A549 (cell line): Measurements from ENCODE around the gene RAB4B. TPM values are rescaled to one million over a fixed set of nuclear protein-coding genes. Genes with fewer than 3 reads are reported as not detected.
A peak's percentile ranks its signal among the peaks of the same experiment; 100 is the strongest.

Source experiments
- ATAC-seq, 2 experiments: fragments of 200-7000 bp in 1 of 2; fragments of >200 bp in 1 of 2; cut with Nextera tagmentation in 1 of 2; cut with Tn5 transposase in 1 of 2; 3 replicates each; pipeline versions ENCODE4 v1.8.0 to v1.9.1; 2018 to 2020; ENCODE audit warnings: mild to moderate bottlenecking in 1 of 2, moderate library complexity in 1 of 2
- CTCF ChIA-PET: fragments of 300-600 bp; sonication (Branson Sonifier 250); formaldehyde crosslinking; extraction: SDS; loops from one replicate; lab custom pipeline; 2021; ENCODE audit warnings: antibody characterized with exemption, inconsistent platforms; lab: Yijun Ruan, JAX
- POLR2A ChIA-PET: fragments of 350-600 bp; formaldehyde crosslinking; extraction: SDS; loops from one replicate; lab custom pipeline; 2021; ENCODE audit warnings: antibody characterized with exemption, inconsistent platforms; lab: Yijun Ruan, JAX
- DNase-seq, 2 experiments: peaks; one replicate each; pipeline versions ENCODE4 v3.0.0 to v3.0.0-alpha.2; 2011 to 2016; ENCODE audit warnings: low read depth in 1 of 2, low spot score in 1 of 2
- FAIRE-seq: peaks from 2 replicates; lab custom pipeline; 2011; peaks lifted over from hg19 to GRCh38; lab: Jason Lieb, UNC
- H3K27ac ChIP-seq, 2 experiments: fragments of >200 bp; sonication (Bioruptor Twin); formaldehyde crosslinking; 3 replicates each; pipeline ENCODE4 v1.5.1; 2016 to 2017
- H3K4me1 ChIP-seq: fragments of >200 bp; sonication (Bioruptor Twin); formaldehyde crosslinking; 3 replicates; pipeline ENCODE4 v1.6.1; 2016
- H3K4me2 ChIP-seq: fragments of >200 bp; sonication (Bioruptor Twin); formaldehyde crosslinking; 3 replicates; pipeline ENCODE4 v1.6.1; 2016
- H3K4me3 ChIP-seq: fragments of >200 bp; sonication (Bioruptor Twin); formaldehyde crosslinking; 3 replicates; pipeline ENCODE4 v1.5.1; 2016
- H3K9me3 ChIP-seq: fragments of >200 bp; sonication (Bioruptor Twin); formaldehyde crosslinking; 3 replicates; pipeline ENCODE4 v1.6.1; 2016
- CHD4 ChIP-seq: fragments of 200-600 bp; sonication (generic); IDR thresholded peaks from 2 replicates; pipeline ENCODE4 v1.6.1; 2016; ENCODE audit warnings: antibody characterized with exemption, mild to moderate bottlenecking, borderline replicate concordance
- FOSB ChIP-seq: fragments of 250-450 bp; sonication (Bioruptor Pico); IDR thresholded peaks from 2 replicates; pipeline ENCODE4 v1.5.0; 2020; ENCODE audit warnings: mild to moderate bottlenecking, moderate library complexity
- GATA3 ChIP-seq: IDR thresholded peaks from 2 replicates; pipeline ENCODE4 v1.6.1; 2012; ENCODE audit warnings: borderline replicate concordance
- HDAC2 ChIP-seq: fragments of 200-600 bp; sonication (generic); IDR thresholded peaks from 2 replicates; pipeline ENCODE4 v1.6.1; 2016
- HOXA7 ChIP-seq: fragments of 250-450 bp; sonication (Bioruptor Pico); IDR thresholded peaks from 2 replicates; pipeline ENCODE4 v1.5.0; 2020; ENCODE audit warnings: mild to moderate bottlenecking, moderate library complexity
- JUN ChIP-seq, 2 experiments: fragments of >200 bp; sonication (Bioruptor Twin); formaldehyde crosslinking; IDR thresholded peaks; 2 replicates in 1 of 2; 3 replicates in 1 of 2; pipeline ENCODE4 v1.6.1; 2016 to 2017
- MAFK ChIP-seq: fragments of 450-650 bp; IDR thresholded peaks from 2 replicates; pipeline ENCODE4 v1.6.1; 2014; ENCODE audit not compliant: partially characterized antibody
- NFE2L2 ChIP-seq: fragments of 150-350 bp; conservative IDR thresholded peaks from 2 replicates; pipeline ENCODE4 v1.6.1; 2014; ENCODE audit warnings: low read length
- POLR2A ChIP-seq: IDR thresholded peaks from 2 replicates; pipeline ENCODE4 v1.6.1; 2012; ENCODE audit warnings: mild to moderate bottlenecking, low read length
- RARB ChIP-seq: fragments of 250-450 bp; sonication (Bioruptor Pico); IDR thresholded peaks from 2 replicates; pipeline ENCODE4 v1.8.0; 2021; ENCODE audit warnings: mild to moderate bottlenecking, moderate library complexity
- ZC3H11A ChIP-seq: fragments of 450-650 bp; IDR thresholded peaks from 2 replicates; pipeline ENCODE4 v1.6.1; 2014; ENCODE audit warnings: antibody characterized with exemption, mild to moderate bottlenecking
- WGBS: methylation state at CpG from one replicate; pipeline ENCODE4 v1.1.6; 2017; ENCODE audit errors: missing lambda C conversion rate; 5-methylcytosine and 5-hydroxymethylcytosine counted together
- polyA plus RNA-seq, 4 experiments: library from polyadenylated mRNA; depleted of rRNA in 3 of 4; stranded (reverse); fragments of >200 nt; fragmentation: RNase III in 1 of 4; extraction: RNeasy Plus Mini Kit Qiagen cat#74134 plus additional on column Dnase treatment in 1 of 4; gene quantifications; 2 replicates in 3 of 4; 3 replicates in 1 of 4; pipeline ENCODE4 v1.2.3, GENCODE V29; 2011 to 2017
- TF ChIP-seq, protein P1 (sequence below): fragments of >200 bp; sonication (Bioruptor Twin); formaldehyde crosslinking; IDR thresholded peaks from 3 replicates; pipeline ENCODE4 v1.5.1; 2016
- TF ChIP-seq, protein P2 (sequence below): fragments of 450-650 bp; IDR thresholded peaks from 2 replicates; pipeline ENCODE4 v1.6.1; 2014; ENCODE audit warnings: antibody characterized with exemption
- TF ChIP-seq, protein P3 (sequence below): IDR thresholded peaks from 2 replicates; pipeline ENCODE4 v1.6.1; 2012; ENCODE audit warnings: low read depth, borderline replicate concordance
- TF ChIP-seq, protein P4 (sequence below): fragments of >200 bp; sonication (Bioruptor Twin); formaldehyde crosslinking; IDR thresholded peaks from 3 replicates; pipeline ENCODE4 v1.6.1; 2016

The RAB4B gene
- polyA plus RNA-seq, 2 of the 4 experiments (the other 2 are of a cell fraction), result 20.7 to 22.9 TPM

DNA sequence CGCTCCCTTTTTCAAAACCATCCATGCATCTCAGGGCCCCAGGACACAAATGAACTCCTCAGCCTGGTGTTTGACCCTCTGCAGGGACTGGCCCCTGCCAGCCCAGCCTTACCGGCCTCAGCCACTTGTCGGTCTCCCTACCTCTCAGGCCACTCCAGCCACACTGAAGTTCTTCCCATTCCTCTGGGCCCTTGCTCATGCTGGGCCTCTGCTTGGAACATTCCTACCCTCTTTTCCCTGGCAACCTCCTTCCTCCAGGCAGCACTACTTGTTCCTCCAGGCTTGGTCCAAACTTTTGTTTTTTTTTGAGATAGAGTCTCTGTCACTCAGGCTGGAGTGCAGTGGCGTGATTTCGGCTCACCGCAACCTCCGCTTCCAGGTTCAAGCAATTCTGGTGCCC lies 13.3 kb downstream of the RAB4B start (continued):
- TF ChIP-seq, protein P1, sequence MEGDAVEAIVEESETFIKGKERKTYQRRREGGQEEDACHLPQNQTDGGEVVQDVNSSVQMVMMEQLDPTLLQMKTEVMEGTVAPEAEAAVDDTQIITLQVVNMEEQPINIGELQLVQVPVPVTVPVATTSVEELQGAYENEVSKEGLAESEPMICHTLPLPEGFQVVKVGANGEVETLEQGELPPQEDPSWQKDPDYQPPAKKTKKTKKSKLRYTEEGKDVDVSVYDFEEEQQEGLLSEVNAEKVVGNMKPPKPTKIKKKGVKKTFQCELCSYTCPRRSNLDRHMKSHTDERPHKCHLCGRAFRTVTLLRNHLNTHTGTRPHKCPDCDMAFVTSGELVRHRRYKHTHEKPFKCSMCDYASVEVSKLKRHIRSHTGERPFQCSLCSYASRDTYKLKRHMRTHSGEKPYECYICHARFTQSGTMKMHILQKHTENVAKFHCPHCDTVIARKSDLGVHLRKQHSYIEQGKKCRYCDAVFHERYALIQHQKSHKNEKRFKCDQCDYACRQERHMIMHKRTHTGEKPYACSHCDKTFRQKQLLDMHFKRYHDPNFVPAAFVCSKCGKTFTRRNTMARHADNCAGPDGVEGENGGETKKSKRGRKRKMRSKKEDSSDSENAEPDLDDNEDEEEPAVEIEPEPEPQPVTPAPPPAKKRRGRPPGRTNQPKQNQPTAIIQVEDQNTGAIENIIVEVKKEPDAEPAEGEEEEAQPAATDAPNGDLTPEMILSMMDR, result no peak
- TF ChIP-seq POLR2A, result no peak

DNA sequence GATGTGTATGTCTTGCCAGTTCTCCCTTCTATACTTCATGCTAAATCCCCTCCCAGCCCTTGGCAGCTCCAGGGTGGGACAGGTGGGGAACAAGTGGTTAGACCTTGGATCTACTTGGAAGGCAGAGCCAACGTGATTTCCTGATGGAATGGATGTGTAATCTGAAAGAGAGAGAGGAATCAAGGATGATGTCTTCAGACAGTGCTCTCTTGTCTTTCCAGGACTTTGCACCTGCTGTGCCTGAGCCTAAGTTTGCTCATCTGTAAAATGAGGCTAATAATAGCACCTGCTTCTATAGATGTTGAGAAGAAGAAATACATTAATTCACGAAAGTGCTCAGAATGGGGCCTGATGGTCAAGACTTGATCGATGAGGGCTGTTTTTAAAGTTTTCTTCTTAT lies 13.9 kb downstream of the RAB4B start:
- Histone ChIP-seq H3K4me2 (no peak overlapping the region), H3K27ac (no peak overlapping the region)
- ATAC-seq, result no peak

DNA sequence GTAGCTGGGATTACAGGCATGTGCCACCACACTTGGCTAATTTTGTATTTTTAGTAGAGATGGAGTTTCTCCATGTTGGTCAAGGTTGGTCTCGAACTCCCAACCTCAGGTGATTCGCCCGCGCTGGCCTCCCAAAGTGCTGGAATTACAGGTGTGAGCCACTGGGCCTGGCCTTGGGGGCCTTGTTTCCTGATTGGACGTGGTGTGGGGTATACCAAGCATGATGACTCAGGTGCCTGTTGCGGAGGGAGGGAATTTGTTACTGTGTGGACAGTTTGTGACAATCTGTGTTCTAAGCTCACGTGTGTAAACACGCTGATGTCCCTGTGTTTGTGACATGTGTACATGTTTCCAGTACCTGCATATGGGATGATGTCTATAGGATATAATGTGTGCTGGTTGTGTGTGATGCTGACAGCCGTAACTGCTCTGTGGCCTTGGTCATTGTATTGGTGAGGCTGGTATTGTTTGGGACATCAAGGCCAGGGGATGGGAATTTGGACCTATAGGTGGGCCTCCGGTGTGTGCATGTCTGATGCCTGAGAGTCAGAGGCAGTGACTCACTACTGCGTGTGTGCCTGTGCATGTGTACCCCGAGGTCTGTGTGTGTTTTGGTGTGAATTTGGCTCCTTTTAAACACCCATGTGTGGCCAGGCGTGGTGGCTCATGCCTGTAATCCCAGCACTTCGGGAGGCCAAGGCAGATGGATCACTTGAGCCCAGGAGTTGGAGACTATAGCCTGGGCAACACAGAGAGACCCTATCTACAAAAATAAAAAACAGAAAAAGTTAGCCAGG lies 19.3 kb downstream of the RAB4B start:
- H3K9me3 ChIP-seq, result no peaks in the 10 kb centered on the region
- peak overlapping the region; percentile 84; the same call in 2 of the 3 replicates for H3K4me3 ChIP-seq
- no peak for FAIRE-seq
- peak overlapping the region; percentile 95 to 96 for H3K27ac ChIP-seq
- WGBS, result 91% methylated on average over 14 of the region's 14 CpGs
- H3K4me1 ChIP-seq, result peaks cover 33% of the 10 kb centered on the region
- ChIA-PET CTCF (interaction anchor here (0.6 to 15.7 kb wide), 31 partner anchors 10 to 421 kb away, joined by 3 to 162 read pairs (median 5); partner anchors contain the start of genes ACTMAP, AXL, COQ8B and RAB4B), POLR2A (interaction anchor here (0.6 to 2.9 kb wide), 11 partner anchors 10 to 467 kb away, joined by 3 to 76 read pairs (median 16); partner anchors contain the start of genes ACTMAP, COQ8B, HNRNPUL1 and ITPKC)
- peak overlapping the region; percentile 59 for H3K4me2 ChIP-seq
- ATAC-seq, result no peak
- TF ChIP-seq, protein P2, sequence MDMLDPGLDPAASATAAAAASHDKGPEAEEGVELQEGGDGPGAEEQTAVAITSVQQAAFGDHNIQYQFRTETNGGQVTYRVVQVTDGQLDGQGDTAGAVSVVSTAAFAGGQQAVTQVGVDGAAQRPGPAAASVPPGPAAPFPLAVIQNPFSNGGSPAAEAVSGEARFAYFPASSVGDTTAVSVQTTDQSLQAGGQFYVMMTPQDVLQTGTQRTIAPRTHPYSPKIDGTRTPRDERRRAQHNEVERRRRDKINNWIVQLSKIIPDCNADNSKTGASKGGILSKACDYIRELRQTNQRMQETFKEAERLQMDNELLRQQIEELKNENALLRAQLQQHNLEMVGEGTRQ, result no peak
- no peak for TF ChIP-seq HDAC2
- DNase-seq, result no peak

More for the DNA sequence above, 13.9 kb downstream of the RAB4B start:
- WGBS, result 65% methylated on average over 3 of the region's 3 CpGs
- ChIA-PET POLR2A (interaction anchor here (1.2 kb wide), 1 partner anchor 14 kb away, joined by 5 read pairs; the partner anchor contains the start of gene RAB4B), CTCF (interaction anchor here (1.5 to 2.0 kb wide), 2 partner anchors 28 to 129 kb away, joined by 3 to 7 read pairs; no protein-coding TSS in a partner anchor)
- DNase-seq, result no peak
- Histone ChIP-seq H3K4me3 (no peak overlapping the region), H3K9me3 (no peaks in the 10 kb centered on the region), H3K4me1 (peaks cover 6% of the 10 kb centered on the region; the same call in 1 of the 3 replicates)
- TF ChIP-seq, protein P3, sequence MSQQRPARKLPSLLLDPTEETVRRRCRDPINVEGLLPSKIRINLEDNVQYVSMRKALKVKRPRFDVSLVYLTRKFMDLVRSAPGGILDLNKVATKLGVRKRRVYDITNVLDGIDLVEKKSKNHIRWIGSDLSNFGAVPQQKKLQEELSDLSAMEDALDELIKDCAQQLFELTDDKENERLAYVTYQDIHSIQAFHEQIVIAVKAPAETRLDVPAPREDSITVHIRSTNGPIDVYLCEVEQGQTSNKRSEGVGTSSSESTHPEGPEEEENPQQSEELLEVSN, result no peak
- TF ChIP-seq MAFK, result no peak
- no peak for TF ChIP-seq JUN (IDR thresholded peaks at IDR 0.05)
- TF ChIP-seq RARB (CRISPR knock-in tag), result no peak
- no peak for TF ChIP-seq HOXA7 (CRISPR knock-in tag)
- no peak for TF ChIP-seq NFE2L2
- no peak for TF ChIP-seq CHD4
- TF ChIP-seq GATA3, result no peak
- TF ChIP-seq ZC3H11A, result no peak
- TF ChIP-seq FOSB (CRISPR knock-in tag), result no peak
- TF ChIP-seq, protein P4, sequence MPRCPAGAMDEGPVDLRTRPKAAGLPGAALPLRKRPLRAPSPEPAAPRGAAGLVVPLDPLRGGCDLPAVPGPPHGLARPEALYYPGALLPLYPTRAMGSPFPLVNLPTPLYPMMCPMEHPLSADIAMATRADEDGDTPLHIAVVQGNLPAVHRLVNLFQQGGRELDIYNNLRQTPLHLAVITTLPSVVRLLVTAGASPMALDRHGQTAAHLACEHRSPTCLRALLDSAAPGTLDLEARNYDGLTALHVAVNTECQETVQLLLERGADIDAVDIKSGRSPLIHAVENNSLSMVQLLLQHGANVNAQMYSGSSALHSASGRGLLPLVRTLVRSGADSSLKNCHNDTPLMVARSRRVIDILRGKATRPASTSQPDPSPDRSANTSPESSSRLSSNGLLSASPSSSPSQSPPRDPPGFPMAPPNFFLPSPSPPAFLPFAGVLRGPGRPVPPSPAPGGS, result no peak
- no peak for FAIRE-seq
